A673 (cell line): ENCODE data around the gene ITIH2. TPM values are rescaled to one million over a fixed set of nuclear protein-coding genes. Genes with fewer than 3 reads are reported as not detected.

Experiments used
- BruUV-seq: library from RNA; stranded (reverse); fragments of 400-500 nt; replicated peaks from 2 replicates; lab custom pipeline; 2021; lab: Mats Ljungman, UMichigan
- CTCF ChIA-PET: fragments of 300-600 bp; sonication (Branson Sonifier 250); formaldehyde crosslinking; loops from one replicate; lab custom pipeline; 2022; ENCODE audit warnings: antibody characterized with exemption; lab: Charles Lee
- POLR2A ChIA-PET: fragments of 300-600 bp; sonication (Branson Sonifier 250); formaldehyde crosslinking; loops from one replicate; lab custom pipeline; 2022; ENCODE audit warnings: antibody characterized with exemption; ENCODE audit not compliant: low non-redundant PET; lab: Charles Lee
- DNase-seq: peaks from one replicate; pipeline ENCODE4 v3.0.0-alpha.2; 2015; ENCODE audit warnings: low spot score
- H3K27ac ChIP-seq: fragments of 200-600 bp; sonication (generic); 2 replicates; pipeline ENCODE4 v1.5.1; 2016; ENCODE audit warnings: mixed run types, low read depth, mild to moderate bottlenecking, mixed read lengths, antibody characterized with exemption, low read length; ENCODE audit not compliant: poor library complexity, severe bottlenecking
- H3K27me3 ChIP-seq: fragments of 200-600 bp; sonication (generic); replicated peaks from 2 replicates; pipeline ENCODE4 v1.6.1; 2017; ENCODE audit warnings: mixed run types, low read depth, mild to moderate bottlenecking, mixed read lengths, antibody characterized with exemption, low read length; ENCODE audit not compliant: insufficient read depth, poor library complexity
- H3K36me3 ChIP-seq: fragments of 200-600 bp; sonication (generic); 2 replicates; pipeline ENCODE4 v1.6.1; 2016; ENCODE audit warnings: mixed run types, mild to moderate bottlenecking, mixed read lengths, antibody characterized with exemption, low read length; ENCODE audit not compliant: insufficient read depth, poor library complexity, severe bottlenecking
- H3K4me1 ChIP-seq: fragments of 200-600 bp; sonication (generic); 2 replicates; pipeline ENCODE4 v1.6.1; 2017; ENCODE audit warnings: mixed run types, mild to moderate bottlenecking, mixed read lengths, antibody characterized with exemption, low read length; ENCODE audit not compliant: insufficient read depth, poor library complexity, severe bottlenecking
- H3K4me3 ChIP-seq: fragments of 200-600 bp; sonication (generic); 2 replicates; pipeline ENCODE4 v1.5.1; 2016; ENCODE audit warnings: low read depth, mixed run types, mild to moderate bottlenecking, mixed read lengths, low read length; ENCODE audit not compliant: poor library complexity, severe bottlenecking
- H3K9me3 ChIP-seq: fragments of 200-600 bp; sonication (generic); 2 replicates; pipeline ENCODE4 v1.6.1; 2016; ENCODE audit warnings: mixed run types, low read depth, mild to moderate bottlenecking, mixed read lengths, antibody characterized with exemption, low read length; ENCODE audit not compliant: poor library complexity, severe bottlenecking
- EZH2 ChIP-seq: fragments of 200-600 bp; sonication (generic); IDR thresholded peaks from 2 replicates; pipeline ENCODE4 v1.6.1; 2017; ENCODE audit warnings: borderline replicate concordance, low read depth, mild to moderate bottlenecking, mixed read lengths, antibody characterized with exemption, low read length; ENCODE audit not compliant: poor library complexity, severe bottlenecking
- intact Hi-C: fragments of 100-400 bp; cut with micrococcal nuclease; formaldehyde crosslinking; loops from one replicate; pipeline ENCODE4 v1.10.0; 2022; ENCODE audit not compliant: unreplicated experiment
- total RNA-seq: library from RNA; stranded (reverse); gene quantifications from 2 replicates; pipeline ENCODE4 v1.2.3, GENCODE V29; 2021
- TF ChIP-seq, protein P1 (sequence below): fragments of 300-800, 200-600 bp; sonication (generic); conservative IDR thresholded peaks from 2 replicates; pipeline ENCODE4 v1.5.1; 2017; ENCODE audit warnings: low read depth, mild to moderate bottlenecking, antibody characterized with exemption, low read length, moderate library complexity, mixed read lengths

The ITIH2 gene
- total RNA-seq, 1 experiment from 2014 or later: not detected

DNA sequence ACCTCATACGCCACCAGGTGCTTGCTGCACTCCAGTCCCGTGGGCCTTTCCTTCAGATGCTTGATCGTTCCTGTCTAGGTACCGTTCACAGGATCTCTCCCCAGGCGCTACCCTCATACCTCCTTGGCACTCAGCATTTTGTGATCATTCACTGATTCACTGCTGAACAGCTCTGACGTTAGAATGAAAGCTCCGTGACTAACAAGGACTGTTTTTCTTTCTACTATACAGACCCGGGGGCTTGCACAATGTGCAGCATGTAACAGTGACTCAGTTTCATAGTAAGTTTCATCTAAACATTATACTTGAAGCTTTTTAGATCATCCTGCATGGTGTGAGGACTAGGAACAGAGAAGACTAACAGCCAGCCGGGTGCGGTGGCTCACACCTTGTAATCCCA lies 64.1 kb downstream of the ITIH2 start:
- no peak for DNase-seq
- no TSS peak for BruUV-seq
- no peaks in the 10 kb centered on the region for H3K9me3 ChIP-seq
- ChIA-PET POLR2A (no interaction called here), CTCF (no interaction called here)
- TF ChIP-seq, protein P1, sequence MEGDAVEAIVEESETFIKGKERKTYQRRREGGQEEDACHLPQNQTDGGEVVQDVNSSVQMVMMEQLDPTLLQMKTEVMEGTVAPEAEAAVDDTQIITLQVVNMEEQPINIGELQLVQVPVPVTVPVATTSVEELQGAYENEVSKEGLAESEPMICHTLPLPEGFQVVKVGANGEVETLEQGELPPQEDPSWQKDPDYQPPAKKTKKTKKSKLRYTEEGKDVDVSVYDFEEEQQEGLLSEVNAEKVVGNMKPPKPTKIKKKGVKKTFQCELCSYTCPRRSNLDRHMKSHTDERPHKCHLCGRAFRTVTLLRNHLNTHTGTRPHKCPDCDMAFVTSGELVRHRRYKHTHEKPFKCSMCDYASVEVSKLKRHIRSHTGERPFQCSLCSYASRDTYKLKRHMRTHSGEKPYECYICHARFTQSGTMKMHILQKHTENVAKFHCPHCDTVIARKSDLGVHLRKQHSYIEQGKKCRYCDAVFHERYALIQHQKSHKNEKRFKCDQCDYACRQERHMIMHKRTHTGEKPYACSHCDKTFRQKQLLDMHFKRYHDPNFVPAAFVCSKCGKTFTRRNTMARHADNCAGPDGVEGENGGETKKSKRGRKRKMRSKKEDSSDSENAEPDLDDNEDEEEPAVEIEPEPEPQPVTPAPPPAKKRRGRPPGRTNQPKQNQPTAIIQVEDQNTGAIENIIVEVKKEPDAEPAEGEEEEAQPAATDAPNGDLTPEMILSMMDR: no peak
- no peak for TF ChIP-seq EZH2
- intact Hi-C loops: no loop called here
- peaks cover 44% of the 10 kb centered on the region for H3K36me3 ChIP-seq
- H3K27me3 ChIP-seq: no peaks in the 10 kb centered on the region
- no peak overlapping the region for H3K4me3 ChIP-seq
- no peaks in the 10 kb centered on the region for H3K4me1 ChIP-seq
- no peak overlapping the region for H3K27ac ChIP-seq

DNA sequence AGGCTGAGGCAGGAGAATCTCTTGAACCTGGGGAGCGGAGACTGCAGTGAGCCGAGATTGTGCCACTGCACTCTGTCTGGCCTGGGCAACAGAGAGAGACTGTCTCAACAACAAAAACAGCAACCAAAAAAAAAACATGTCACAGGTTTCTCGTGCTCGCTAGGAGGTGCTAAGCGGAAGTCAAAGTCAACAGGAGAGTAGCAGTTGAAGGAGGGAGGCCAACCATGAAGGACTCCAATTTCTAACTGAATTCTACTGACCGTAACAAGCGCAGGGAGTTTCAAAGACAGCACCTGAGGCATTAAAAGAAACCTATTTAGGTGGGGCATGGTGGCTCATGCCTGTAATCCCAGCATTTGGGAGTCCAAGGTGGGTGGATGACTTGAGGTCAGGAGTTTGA lies 65.3 kb downstream of the ITIH2 start:
- Histone ChIP-seq H3K27me3 (no peaks in the 10 kb centered on the region), H3K9me3 (no peaks in the 10 kb centered on the region), H3K4me3 (no peak overlapping the region), H3K4me1 (no peaks in the 10 kb centered on the region), H3K36me3 (peaks cover 41% of the 10 kb centered on the region), H3K27ac (no peak overlapping the region)
- intact Hi-C loops: no loop called here
- POLR2A ChIA-PET: no interaction called here
- DNase-seq: no peak
- TF ChIP-seq, protein P1: no peak
- no peak for TF ChIP-seq EZH2
- no TSS peak for BruUV-seq
- CTCF ChIA-PET: no interaction called here

DNA sequence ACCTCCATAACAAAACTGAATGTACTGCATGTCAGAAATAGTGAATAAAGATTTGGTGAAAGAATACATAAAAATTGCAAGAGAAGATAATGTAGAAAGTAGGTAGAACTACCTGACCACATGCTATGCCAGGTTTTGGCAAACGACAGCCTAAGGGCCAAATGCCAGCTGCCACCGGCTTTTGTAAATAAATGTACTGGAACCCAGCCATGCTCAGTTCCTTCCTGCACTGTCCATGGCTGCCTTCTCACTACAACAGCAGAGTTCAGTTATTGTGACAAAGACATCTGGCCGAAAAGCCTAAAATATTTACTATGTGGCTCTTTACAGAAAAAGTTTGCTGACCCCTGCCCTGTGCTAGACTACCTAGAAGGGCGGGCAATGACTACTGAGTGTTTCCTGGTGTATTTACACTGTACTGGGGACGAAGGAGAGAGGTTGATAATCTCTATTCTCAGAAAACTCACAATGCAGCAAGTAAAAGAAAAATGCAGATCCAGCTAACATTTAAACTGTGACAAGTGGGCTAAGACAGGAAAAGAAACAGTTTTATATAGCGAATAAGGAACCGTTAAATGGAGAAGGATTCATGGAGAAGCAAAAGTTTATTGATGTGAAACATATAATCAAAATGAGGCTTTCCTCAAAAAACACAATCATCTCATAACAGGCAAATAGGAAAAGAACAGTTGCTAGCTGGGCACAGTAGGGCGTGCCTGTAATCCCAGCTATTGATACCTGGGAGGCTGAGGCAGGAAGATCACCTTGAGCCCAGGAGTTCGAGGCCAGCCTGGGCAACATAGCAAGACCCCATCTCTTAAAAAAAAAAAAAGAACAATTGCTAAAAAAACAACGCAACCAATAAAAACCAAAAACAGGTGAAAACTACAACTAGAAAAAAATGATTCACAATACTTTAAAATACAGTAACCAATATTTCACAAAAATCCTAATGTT lies 71.0 kb downstream of the ITIH2 start:
- Histone ChIP-seq H3K36me3 (peaks cover 54% of the 10 kb centered on the region), H3K4me3 (no peak overlapping the region), H3K27ac (no peak overlapping the region), H3K9me3 (no peaks in the 10 kb centered on the region), H3K4me1 (no peaks in the 10 kb centered on the region), H3K27me3 (no peaks in the 10 kb centered on the region)
- no peak for DNase-seq
- intact Hi-C loops: no loop called here
- ChIA-PET CTCF (no interaction called here), POLR2A (no interaction called here)
- TF ChIP-seq, protein P1: no peak
- BruUV-seq: no TSS peak
